GM06990 (cell line): ENCODE data around the gene IL1RAPL1.

Experiments
- DNase-seq: peaks from one replicate; pipeline ENCODE4 v3.0.0-alpha.2; 2011; ENCODE audit not compliant: insufficient read length; ENCODE audit errors: extremely low read depth
- H3K27me3 ChIP-seq: replicated peaks from 2 replicates; pipeline ENCODE4 v1.6.0; 2011; ENCODE audit warnings: low read length; ENCODE audit not compliant: control insufficient read depth, insufficient read depth
- H3K36me3 ChIP-seq: 2 replicates; pipeline ENCODE4 v1.5.1; 2011; ENCODE audit warnings: low read length; ENCODE audit not compliant: control insufficient read depth, insufficient read depth
- H3K4me3 ChIP-seq: replicated peaks from 2 replicates; pipeline ENCODE4 v1.5.1; 2011; ENCODE audit warnings: low read depth, mild to moderate bottlenecking, control low read depth, low read length
- TF ChIP-seq, protein P1 (sequence below): IDR thresholded peaks from 2 replicates; pipeline ENCODE4 v1.5.1; 2011; ENCODE audit warnings: low read length, control low read depth, mild to moderate bottlenecking, inconsistent platforms; ENCODE audit not compliant: insufficient read depth, poor library complexity, severe bottlenecking

Gene IL1RAPL1

DNA sequence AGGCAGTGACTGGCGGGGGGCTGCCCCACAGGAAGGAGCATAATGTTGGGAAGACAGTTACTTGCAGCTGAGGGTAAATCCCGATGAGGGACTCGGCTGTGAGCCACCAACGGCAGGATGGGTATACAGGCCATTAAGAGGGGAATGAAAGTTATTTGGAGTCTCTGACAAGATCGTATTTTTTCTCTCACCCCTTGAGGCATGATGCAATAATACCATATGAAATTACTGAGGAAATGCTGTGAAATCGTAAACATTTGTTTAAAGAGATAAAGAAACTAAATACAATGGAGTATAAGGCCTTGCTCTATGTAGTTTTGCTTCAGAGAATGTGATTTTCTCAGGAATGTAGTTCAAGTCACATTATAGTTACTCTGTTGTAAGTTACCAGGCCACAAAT is 12.7 kb downstream of the IL1RAPL1 start:
- Histone ChIP-seq H3K4me3 (no peak overlapping the region), H3K27me3 (no peaks in the 10 kb centered on the region), H3K36me3 (no peaks in the 10 kb centered on the region)
- no peak for DNase-seq
- TF ChIP-seq, protein P1, sequence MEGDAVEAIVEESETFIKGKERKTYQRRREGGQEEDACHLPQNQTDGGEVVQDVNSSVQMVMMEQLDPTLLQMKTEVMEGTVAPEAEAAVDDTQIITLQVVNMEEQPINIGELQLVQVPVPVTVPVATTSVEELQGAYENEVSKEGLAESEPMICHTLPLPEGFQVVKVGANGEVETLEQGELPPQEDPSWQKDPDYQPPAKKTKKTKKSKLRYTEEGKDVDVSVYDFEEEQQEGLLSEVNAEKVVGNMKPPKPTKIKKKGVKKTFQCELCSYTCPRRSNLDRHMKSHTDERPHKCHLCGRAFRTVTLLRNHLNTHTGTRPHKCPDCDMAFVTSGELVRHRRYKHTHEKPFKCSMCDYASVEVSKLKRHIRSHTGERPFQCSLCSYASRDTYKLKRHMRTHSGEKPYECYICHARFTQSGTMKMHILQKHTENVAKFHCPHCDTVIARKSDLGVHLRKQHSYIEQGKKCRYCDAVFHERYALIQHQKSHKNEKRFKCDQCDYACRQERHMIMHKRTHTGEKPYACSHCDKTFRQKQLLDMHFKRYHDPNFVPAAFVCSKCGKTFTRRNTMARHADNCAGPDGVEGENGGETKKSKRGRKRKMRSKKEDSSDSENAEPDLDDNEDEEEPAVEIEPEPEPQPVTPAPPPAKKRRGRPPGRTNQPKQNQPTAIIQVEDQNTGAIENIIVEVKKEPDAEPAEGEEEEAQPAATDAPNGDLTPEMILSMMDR, result no peak

DNA sequence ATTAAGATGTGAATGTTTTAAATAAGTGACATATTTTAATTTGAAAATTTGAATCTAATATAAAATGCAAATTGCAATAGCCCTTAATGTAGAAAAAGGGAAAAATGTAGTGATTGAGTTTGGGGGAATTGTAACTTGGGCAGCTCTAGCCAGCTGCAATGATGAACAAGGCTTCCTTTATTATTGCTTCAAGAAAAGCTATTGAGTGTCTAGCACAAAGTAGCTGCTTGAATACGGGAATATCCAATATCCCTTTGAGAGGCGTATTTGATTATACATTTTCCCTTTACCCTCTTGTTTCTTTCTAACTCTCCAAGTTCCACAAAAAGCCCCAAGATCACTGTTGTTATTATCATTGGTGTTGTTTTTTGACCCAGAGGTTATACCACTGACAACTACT is 21.8 kb downstream of the IL1RAPL1 start:
- DNase-seq, result no peak
- TF ChIP-seq, protein P1, result no peak

DNA sequence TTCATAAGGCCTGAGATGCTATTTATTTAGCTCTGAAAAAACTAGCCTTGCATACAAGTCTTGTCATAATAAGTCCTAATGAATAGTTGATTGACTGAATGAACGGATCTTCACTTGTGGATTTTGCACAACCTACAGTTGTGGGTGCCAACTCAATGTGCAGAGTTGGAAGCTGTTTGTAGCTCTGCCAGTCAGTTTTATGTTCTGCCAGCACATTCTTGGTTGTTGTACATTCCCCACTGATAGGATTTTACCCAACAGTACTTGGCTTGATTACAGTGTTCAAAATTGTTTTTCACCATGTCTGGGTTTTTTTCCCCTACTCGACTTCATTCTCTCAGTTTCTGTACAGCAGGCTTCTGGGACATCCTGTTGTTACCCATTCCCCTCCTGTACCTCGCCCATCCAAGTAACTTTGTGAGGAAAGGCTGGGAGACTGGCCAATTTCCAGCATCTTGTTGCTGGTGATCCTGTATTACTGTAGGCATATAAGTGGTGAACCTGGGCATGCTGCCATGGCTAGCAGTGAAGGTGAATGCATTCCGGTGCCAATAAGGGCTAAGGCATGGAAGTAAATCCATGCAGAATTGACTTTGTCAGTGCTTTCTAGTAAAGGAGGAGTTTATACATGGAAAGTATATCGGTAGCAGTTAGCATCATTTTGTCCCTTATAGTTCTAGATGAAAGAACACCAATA is 22.8 kb downstream of the IL1RAPL1 start:
- H3K27me3 ChIP-seq, result no peaks in the 10 kb centered on the region
- no peak overlapping the region for H3K4me3 ChIP-seq
- no peaks in the 10 kb centered on the region for H3K36me3 ChIP-seq
- DNase-seq, result no peak
- TF ChIP-seq, protein P1, result no peak

More for the DNA sequence above, 21.8 kb downstream of the IL1RAPL1 start:
- Histone ChIP-seq H3K36me3 (no peaks in the 10 kb centered on the region), H3K4me3 (no peak overlapping the region), H3K27me3 (no peaks in the 10 kb centered on the region)

GRCh38 chrX:28610746-28611145 is 23.5 kb downstream of the IL1RAPL1 start:
- TF ChIP-seq, protein P1, result no peak
- no peaks in the 10 kb centered on the region for H3K36me3 ChIP-seq
- DNase-seq, result no peak
- no peak overlapping the region for H3K4me3 ChIP-seq
- no peaks in the 10 kb centered on the region for H3K27me3 ChIP-seq

DNA sequence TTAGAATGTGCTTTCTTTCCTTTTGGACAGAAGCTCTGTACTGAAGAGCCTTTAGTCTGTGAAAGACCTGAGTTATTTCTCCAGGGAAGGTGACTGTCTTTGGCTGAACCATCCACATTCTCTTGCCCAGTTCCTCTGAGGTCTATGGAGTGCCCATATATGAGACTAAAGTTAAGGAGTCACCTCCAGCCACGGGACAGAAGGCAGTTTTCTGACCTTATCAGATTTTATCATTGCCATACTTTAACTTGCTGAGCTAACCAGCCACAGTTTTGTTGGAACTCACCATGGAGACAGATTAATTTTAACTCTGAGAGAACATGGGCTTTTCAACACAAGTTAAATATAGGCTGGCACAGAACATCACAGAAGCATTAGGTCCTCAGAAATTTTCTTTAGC is 26.3 kb downstream of the IL1RAPL1 start:
- Histone ChIP-seq H3K4me3 (no peak overlapping the region), H3K27me3 (no peaks in the 10 kb centered on the region), H3K36me3 (no peaks in the 10 kb centered on the region)
- TF ChIP-seq, protein P1, result no peak
- no peak for DNase-seq

GRCh38 chrX:28625223-28625622 is 38.0 kb downstream of the IL1RAPL1 start:
- DNase-seq, result no peak
- Histone ChIP-seq H3K4me3 (no peak overlapping the region), H3K27me3 (no peaks in the 10 kb centered on the region), H3K36me3 (no peaks in the 10 kb centered on the region)
- TF ChIP-seq, protein P1, result no peak
